HepG2 (cell line): Measurements from ENCODE around the gene KDM3B. TPM values are rescaled to one million over a fixed set of nuclear protein-coding genes. Genes with fewer than 3 reads are reported as not detected.

Experiments
- ATAC-seq: fragments of 200-7000 bp; cut with Tn5 transposase; 3 replicates; pipeline ENCODE4 v1.9.1; 2020; ENCODE audit warnings: mild to moderate bottlenecking, moderate library complexity
- BruUV-seq: library from RNA; stranded (reverse); fragments of 400-500 nt; replicated peaks from 2 replicates; lab custom pipeline; 2021; lab: Mats Ljungman, UMichigan
- CTCF ChIA-PET: fragments of 300-600 bp; formaldehyde crosslinking; extraction: SDS; loops from one replicate; lab custom pipeline; 2021; ENCODE audit warnings: low total read pairs, inconsistent platforms, low intra/inter-chr PET ratio; lab: Yijun Ruan, JAX
- POLR2A ChIA-PET: fragments of 350-600 bp; sonication (Branson Sonifier 250); formaldehyde crosslinking; loops from one replicate; lab custom pipeline; 2020; ENCODE audit warnings: antibody characterized with exemption, inconsistent platforms; lab: Yijun Ruan, JAX
- DNase-seq: peaks from one replicate; pipeline ENCODE4 v3.0.0-alpha.2; 2015; ENCODE audit warnings: low spot score
- FAIRE-seq: peaks from 3 replicates; lab custom pipeline; 2011; peaks lifted over from hg19 to GRCh38; lab: Jason Lieb, UNC
- H2AFZ ChIP-seq: one replicate; pipeline ENCODE4 v1.6.1; 2011; ENCODE audit warnings: low read length, inconsistent platforms
- H3K27ac ChIP-seq: fragments of 300-600 bp; 3 replicates; pipeline ENCODE4 v1.8.0; 2011; ENCODE audit warnings: mixed run types, mild to moderate bottlenecking, mixed read lengths, low read length, inconsistent platforms; ENCODE audit not compliant: insufficient read depth; ENCODE audit errors: extremely low read length
- H3K27me3 ChIP-seq, 2 experiments: fragments of 200-600 bp in 1 of 2; 2 replicates in 1 of 2; 3 replicates in 1 of 2; pipeline versions ENCODE4 v1.6.0 to v1.8.0; 2011; ENCODE audit warnings: low read length in 2 of 2, mild to moderate bottlenecking in 2 of 2, moderate library complexity in 2 of 2, inconsistent platforms in 1 of 2; ENCODE audit not compliant: insufficient read depth in 2 of 2, control insufficient read depth in 1 of 2
- H3K36me3 ChIP-seq, 2 experiments: fragments of 200-600 bp in 1 of 2; replicated peaks in 1 of 2; 2 replicates in 1 of 2; 3 replicates in 1 of 2; pipeline versions ENCODE4 v1.5.1 to v1.8.0; 2011; ENCODE audit warnings: low read length in 2 of 2, inconsistent platforms in 1 of 2; ENCODE audit not compliant: insufficient read depth in 2 of 2, control insufficient read depth in 1 of 2
- H3K4me1 ChIP-seq: 2 replicates; pipeline ENCODE4 v1.5.1; 2012; ENCODE audit warnings: low read length, inconsistent platforms; ENCODE audit not compliant: insufficient read depth
- H3K4me2 ChIP-seq: 2 replicates; pipeline ENCODE4 v1.6.0; 2011; ENCODE audit warnings: low read depth, low read length, inconsistent platforms
- H3K4me3 ChIP-seq, 3 experiments: fragments of 200-600 bp in 1 of 3; sonication (generic), shearing (Covaris generic) in 1 of 3; replicated peaks in 1 of 3; 2 replicates each; pipeline ENCODE4 v1.5.1; 2011 to 2016; ENCODE audit warnings: low read length in 3 of 3, inconsistent platforms in 2 of 3, low read depth in 2 of 3, mild to moderate bottlenecking in 2 of 3, control low read depth in 1 of 3, mixed read lengths in 1 of 3; ENCODE audit not compliant: insufficient read depth in 1 of 3
- H3K79me2 ChIP-seq: one replicate; pipeline ENCODE4 v1.6.1; 2011; ENCODE audit warnings: low read length, inconsistent platforms; ENCODE audit not compliant: insufficient read depth
- H3K9ac ChIP-seq: 2 replicates; pipeline ENCODE4 v1.6.0; 2011; ENCODE audit warnings: mild to moderate bottlenecking, low read depth, low read length, inconsistent platforms; ENCODE audit not compliant: insufficient read depth
- H3K9me3 ChIP-seq: 2 replicates; pipeline ENCODE4 v1.5.1; 2012; ENCODE audit warnings: mild to moderate bottlenecking, low read length
- H4K20me1 ChIP-seq: 2 replicates; pipeline ENCODE4 v1.6.0; 2011; ENCODE audit warnings: inconsistent platforms, mild to moderate bottlenecking, low read length, moderate library complexity; ENCODE audit not compliant: insufficient read depth
- ZFP36 ChIP-seq: fragments of 150-350 bp; IDR thresholded peaks from 2 replicates; pipeline ENCODE4 v1.6.1; 2018; ENCODE audit warnings: borderline replicate concordance, low read length, low read depth; ENCODE audit not compliant: partially characterized antibody
- ZNF205 ChIP-seq: IDR thresholded peaks from 2 replicates; pipeline ENCODE4 v1.6.1; 2018; ENCODE audit warnings: missing biosample characterization, missing genetic modification reagents
- WGBS: methylation state at CpG from one replicate; pipeline ENCODE4 v1.1.6; 2017; ENCODE audit warnings: low lambda C conversion rate; 5-methylcytosine and 5-hydroxymethylcytosine counted together
- in situ Hi-C: cut with HindIII; loops from 2 replicates; pipeline ENCODE4 v1.10.0; 2017; ENCODE audit warnings: low pct_unique_long_range_greater_than_20kb; ENCODE audit not compliant: extremely low pct_ligation_motif_present
- intact Hi-C: fragments of 100-400 bp; cut with micrococcal nuclease; formaldehyde crosslinking; loops from one replicate; pipeline ENCODE4 v1.10.0; 2022; ENCODE audit not compliant: unreplicated experiment
- polyA plus RNA-seq, 8 experiments: library from polyadenylated mRNA; depleted of rRNA in 3 of 8; stranded (reverse) in 7 of 8; unstranded in 1 of 8; fragments of >200 nt; fragmentation: Illumina TruSeq in 4 of 8; extraction: Trizol in 4 of 8; gene quantifications; 2 replicates each; pipeline versions ENCODE4 v1.2.1 to v1.2.3, GENCODE V29; 2011 to 2016; ENCODE audit warnings: low read depth in 4 of 8, missing spikeins in 1 of 8, mixed read lengths in 1 of 8; ENCODE audit not compliant: insufficient read depth in 1 of 8
- total RNA-seq, 5 experiments: library from RNA; depleted of rRNA; stranded (reverse); fragments of >200 nt; fragmentation: Illumina TruSeq; extraction: Trizol; gene quantifications; 2 replicates each; pipeline ENCODE4 v1.2.3, GENCODE V29; 2016; ENCODE audit warnings: low read depth in 1 of 5
- TF ChIP-seq, protein P1 (sequence below): fragments of 450-650 bp; IDR thresholded peaks from 2 replicates; pipeline ENCODE4 v1.6.1; 2017
- TF ChIP-seq, protein P2 (sequence below): sonication (generic); formaldehyde crosslinking; IDR thresholded peaks from 2 replicates; pipeline ENCODE4 v1.8.0; 2022; ENCODE audit warnings: mild to moderate bottlenecking, missing genetic modification reagents; ENCODE audit not compliant: insufficient replicate concordance

KDM3B gene
- total and polyA plus RNA-seq, 2 of the 13 experiments (the other 11 are each of a cell fraction or from before 2014, with no cell fraction given) = 19.7 to 34.3 TPM

DNA sequence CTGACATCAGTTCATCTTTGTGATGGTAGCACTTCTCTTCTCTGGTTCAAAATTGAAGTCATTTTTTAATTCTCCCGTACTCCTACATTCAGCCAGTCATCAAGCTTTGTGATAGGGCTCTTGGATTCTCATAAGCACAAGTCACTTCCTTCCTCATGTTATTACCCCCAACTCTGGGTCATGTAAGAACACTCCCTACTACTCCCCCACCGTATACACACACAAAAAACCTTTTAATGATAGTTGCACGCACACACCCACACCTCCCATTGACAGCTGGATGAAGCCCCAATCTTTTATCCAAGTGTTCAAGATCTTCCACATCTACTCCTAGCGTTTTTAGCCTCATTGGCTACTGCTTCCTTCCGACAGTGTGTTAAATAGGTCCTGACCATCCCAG lies 16.8 kb downstream of the KDM3B start (continued):
- TF ChIP-seq ZFP36 = no peak
- no peak for TF ChIP-seq ZNF205 (CRISPR knock-in tag)
- TF ChIP-seq, all 625 proteins: peak for 0

DNA sequence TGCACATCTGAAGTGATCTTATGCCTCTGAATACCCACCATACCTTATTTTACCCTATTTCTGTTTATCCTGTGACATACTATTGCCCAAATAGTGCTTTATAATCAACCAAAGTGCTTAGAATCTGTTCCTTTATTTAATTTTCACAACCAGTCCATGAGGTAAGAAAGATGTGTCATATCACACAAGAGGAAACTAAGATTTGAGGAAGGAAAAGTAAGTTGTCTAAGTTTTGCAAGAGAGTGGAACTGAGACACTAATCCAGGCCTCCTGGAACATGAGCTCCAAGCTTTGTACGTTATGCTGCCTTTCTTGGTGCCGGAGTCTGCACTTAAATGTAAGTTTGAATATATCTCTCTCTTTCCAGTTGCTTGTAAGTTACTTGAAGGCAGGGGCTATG lies 17.2 kb downstream of the KDM3B start:
- no peak for ATAC-seq
- H2AFZ ChIP-seq = no peak overlapping the region
- ChIA-PET CTCF (no interaction called here), POLR2A (interaction anchor here (1.3 kb wide), 1 partner anchor 32 kb away, joined by 4 read pairs; the partner anchor contains the start of gene FAM53C)
- intact Hi-C loops (no loop called here), in situ Hi-C loops (no loop called here)
- WGBS = 100% methylated on average over 2 of the region's 2 CpGs
- H3K27ac ChIP-seq = no peak overlapping the region
- H3K79me2 ChIP-seq = peaks cover 63% of the 10 kb centered on the region
- no peak for DNase-seq
- no TSS peak for BruUV-seq
- no peaks in the 10 kb centered on the region for H3K9me3 ChIP-seq
- H3K4me3 ChIP-seq = no peak overlapping the region
- no peak overlapping the region for H3K9ac ChIP-seq
- FAIRE-seq = no peak
- H3K4me1 ChIP-seq = peaks cover 22% of the 10 kb centered on the region
- peaks cover 9% of the 10 kb centered on the region for H4K20me1 ChIP-seq
- peaks cover 0 to 16% of the 10 kb centered on the region in 2 experiments; a peak in 3 of 5 replicates for H3K36me3 ChIP-seq
- no peak overlapping the region for H3K4me2 ChIP-seq
- TF ChIP-seq, protein P1, sequence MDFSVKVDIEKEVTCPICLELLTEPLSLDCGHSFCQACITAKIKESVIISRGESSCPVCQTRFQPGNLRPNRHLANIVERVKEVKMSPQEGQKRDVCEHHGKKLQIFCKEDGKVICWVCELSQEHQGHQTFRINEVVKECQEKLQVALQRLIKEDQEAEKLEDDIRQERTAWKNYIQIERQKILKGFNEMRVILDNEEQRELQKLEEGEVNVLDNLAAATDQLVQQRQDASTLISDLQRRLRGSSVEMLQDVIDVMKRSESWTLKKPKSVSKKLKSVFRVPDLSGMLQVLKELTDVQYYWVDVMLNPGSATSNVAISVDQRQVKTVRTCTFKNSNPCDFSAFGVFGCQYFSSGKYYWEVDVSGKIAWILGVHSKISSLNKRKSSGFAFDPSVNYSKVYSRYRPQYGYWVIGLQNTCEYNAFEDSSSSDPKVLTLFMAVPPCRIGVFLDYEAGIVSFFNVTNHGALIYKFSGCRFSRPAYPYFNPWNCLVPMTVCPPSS = no peak
- TF ChIP-seq, protein P2, sequence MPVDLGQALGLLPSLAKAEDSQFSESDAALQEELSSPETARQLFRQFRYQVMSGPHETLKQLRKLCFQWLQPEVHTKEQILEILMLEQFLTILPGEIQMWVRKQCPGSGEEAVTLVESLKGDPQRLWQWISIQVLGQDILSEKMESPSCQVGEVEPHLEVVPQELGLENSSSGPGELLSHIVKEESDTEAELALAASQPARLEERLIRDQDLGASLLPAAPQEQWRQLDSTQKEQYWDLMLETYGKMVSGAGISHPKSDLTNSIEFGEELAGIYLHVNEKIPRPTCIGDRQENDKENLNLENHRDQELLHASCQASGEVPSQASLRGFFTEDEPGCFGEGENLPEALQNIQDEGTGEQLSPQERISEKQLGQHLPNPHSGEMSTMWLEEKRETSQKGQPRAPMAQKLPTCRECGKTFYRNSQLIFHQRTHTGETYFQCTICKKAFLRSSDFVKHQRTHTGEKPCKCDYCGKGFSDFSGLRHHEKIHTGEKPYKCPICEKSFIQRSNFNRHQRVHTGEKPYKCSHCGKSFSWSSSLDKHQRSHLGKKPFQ (CRISPR knock-in tag) = no peak
- H3K27me3 ChIP-seq = no peaks in the 10 kb centered on the region
